C4-2B (cell line): ENCODE results near the gene FAM209B.

Experiments
- H3K27ac ChIP-seq: fragments of 450-650 bp; 2 replicates; pipeline ENCODE4 v1.5.1; 2017
- CTCF ChIP-seq: fragments of 450-650 bp; conservative IDR thresholded peaks from 2 replicates; pipeline ENCODE4 v1.5.1; 2017; ENCODE audit warnings: mild to moderate bottlenecking
- ZFX ChIP-seq: fragments of 450-650 bp; IDR thresholded peaks from 2 replicates; pipeline ENCODE4 v1.6.1; 2017

Gene FAM209B

GRCh38 chr20:56581701-56582100 lies 48.7 kb downstream of the FAM209B start:
- H3K27ac ChIP-seq, result no peak overlapping the region
- no peak for TF ChIP-seq CTCF
- TF ChIP-seq ZFX, result no peak

- TF ChIP-seq ZFX (no peak), CTCF (no peak)
- H3K27ac ChIP-seq, result no peak overlapping the region
These were observed 49.5 kb downstream of the FAM209B start for GRCh38 chr20:56582542-56582941.

- TF ChIP-seq CTCF, result no peak
- no peak for TF ChIP-seq ZFX
- H3K27ac ChIP-seq, result no peak overlapping the region
These were observed 51.9 kb downstream of the FAM209B start for GRCh38 chr20:56584916-56585315.
